Thymus (tissue), 11 donors: ENCODE measurements around the gene GATAD2B. TPM values are rescaled to one million over a fixed set of nuclear protein-coding genes. Genes with fewer than 3 reads are reported as not detected.

Experiments
- DNase-seq, 9 donors: peaks; one replicate each; pipeline ENCODE4 v3.0.0-alpha.2; 2013; ENCODE audit warnings: low spot score in 9 of 9, low read depth in 6 of 9, missing footprints in 1 of 9
- H3K27ac ChIP-seq, 2 donors: one replicate each; pipeline ENCODE4 v1.5.1; 2013; ENCODE audit warnings: control low read depth in 1 of 2, low read depth in 1 of 2, low read length in 1 of 2, mild to moderate bottlenecking in 1 of 2, moderate library complexity in 1 of 2
- H3K27me3 ChIP-seq, 2 donors: one replicate each; pipeline ENCODE4 v1.5.1; 2013; ENCODE audit warnings: low read length in 1 of 2; ENCODE audit not compliant: control insufficient read depth in 2 of 2, insufficient read depth in 1 of 2
- H3K36me3 ChIP-seq, 2 donors: one replicate each; pipeline ENCODE4 v1.5.1; 2013; ENCODE audit warnings: low read length in 1 of 2, mild to moderate bottlenecking in 1 of 2, moderate library complexity in 1 of 2; ENCODE audit not compliant: control insufficient read depth in 2 of 2, insufficient read depth in 2 of 2
- H3K4me1 ChIP-seq, 2 donors: one replicate each; pipeline ENCODE4 v1.5.1; 2013; ENCODE audit warnings: low read length in 2 of 2; ENCODE audit not compliant: control insufficient read depth in 2 of 2, insufficient read depth in 2 of 2
- H3K4me3 ChIP-seq, 2 donors: one replicate each; pipeline ENCODE4 v1.5.1; 2013; ENCODE audit warnings: low read length in 2 of 2, control low read depth in 1 of 2, mild to moderate bottlenecking in 1 of 2
- H3K9me3 ChIP-seq, 2 donors: one replicate each; pipeline ENCODE4 v1.5.1; 2013; ENCODE audit warnings: low read length in 1 of 2, mild to moderate bottlenecking in 1 of 2; ENCODE audit not compliant: control insufficient read depth in 2 of 2, insufficient read depth in 1 of 2
- WGBS: extraction: QIAGEN DNeasy Blood & Tissue Kit; methylation state at CpG from one replicate; pipeline ENCODE4 v1.1.7; 2013; 5-methylcytosine and 5-hydroxymethylcytosine counted together
- polyA plus RNA-seq: library from polyadenylated mRNA; stranded (reverse); fragments of 200-250 nt; gene quantifications from one replicate; pipeline ENCODE4 v1.2.3, GENCODE V29; 2013
- total RNA-seq: library from RNA; stranded (reverse); fragments of 120-200 nt; gene quantifications from one replicate; pipeline ENCODE4 v1.2.4, GENCODE V29; 2013
- donor health status: healthy.

GATAD2B gene
- total and polyA plus RNA-seq, 2 donors: 6.6 to 11.9 TPM

GRCh38 chr1:153944827-153945117 lies 22.0 kb upstream of the GATAD2B start:
- H3K36me3 ChIP-seq: peaks cover 58 to 67% of the 10 kb centered on the region in 2 donors
- peaks cover 11 to 26% of the 10 kb centered on the region in 2 donors for H3K4me1 ChIP-seq

GRCh38 chr1:153944005-153944826 lies 21.4 kb upstream of the GATAD2B start:
- H3K27me3 ChIP-seq: no peaks in the 10 kb centered on the region
- 93% methylated on average over 15 of the region's 15 CpGs for WGBS
- H3K4me1 ChIP-seq: peaks cover 11 to 26% of the 10 kb centered on the region in 2 donors
- H3K9me3 ChIP-seq: no peaks in the 10 kb centered on the region
- DNase-seq: no peak
- H3K27ac ChIP-seq: peak overlapping the region; percentile 32 to 89
- peak overlapping the region; percentile 83 to 92 for H3K4me3 ChIP-seq
- peaks cover 59 to 69% of the 10 kb centered on the region in 2 donors for H3K36me3 ChIP-seq

More at GRCh38 chr1:153944827-153945117, 22.0 kb upstream of the GATAD2B start:
- DNase-seq: no peak
- peak overlapping the region; percentile 87 to 89 for H3K27ac ChIP-seq
- no peaks in the 10 kb centered on the region for H3K27me3 ChIP-seq
- no peaks in the 10 kb centered on the region for H3K9me3 ChIP-seq
- 20% methylated on average over 3 of the region's 3 CpGs for WGBS
- H3K4me3 ChIP-seq: peak overlapping the region; percentile 83 to 92

- Histone ChIP-seq H3K9me3 (no peaks in the 10 kb centered on the region), H3K27ac (no peak overlapping the region), H3K4me3 (no peak overlapping the region), H3K4me1 (peaks cover 11 to 26% of the 10 kb centered on the region in 2 donors), H3K27me3 (no peaks in the 10 kb centered on the region), H3K36me3 (peaks cover 50 to 62% of the 10 kb centered on the region in 2 donors)
- DNase-seq: no peak
- 95% methylated on average over 11 of the region's 11 CpGs for WGBS
Measured at GRCh38 chr1:153942766-153943549, 20.2 kb upstream of the GATAD2B start.

GRCh38 chr1:153941826-153942725 lies 19.3 kb upstream of the GATAD2B start:
- no peak for DNase-seq
- peaks cover 50 to 62% of the 10 kb centered on the region in 2 donors for H3K36me3 ChIP-seq
- 96% methylated on average over 34 of the region's 34 CpGs for WGBS

GRCh38 chr1:153940756-153941155 lies 18.0 kb upstream of the GATAD2B start:
- Histone ChIP-seq H3K27me3 (no peaks in the 10 kb centered on the region), H3K27ac (no peak overlapping the region), H3K9me3 (no peaks in the 10 kb centered on the region), H3K4me1 (peaks cover 11 to 19% of the 10 kb centered on the region in 2 donors), H3K4me3 (no peak overlapping the region), H3K36me3 (peaks cover 63 to 76% of the 10 kb centered on the region in 2 donors)
- DNase-seq: no peak
- over 99% methylated on average over 8 of the region's 8 CpGs for WGBS

More at GRCh38 chr1:153941826-153942725, 19.3 kb upstream of the GATAD2B start:
- Histone ChIP-seq H3K27ac (no peak overlapping the region), H3K27me3 (no peaks in the 10 kb centered on the region), H3K4me1 (peaks cover 11 to 24% of the 10 kb centered on the region in 2 donors), H3K9me3 (no peaks in the 10 kb centered on the region), H3K4me3 (no peak overlapping the region)

GRCh38 chr1:153939476-153939875 lies 16.7 kb upstream of the GATAD2B start:
- H3K27ac ChIP-seq: no peak overlapping the region
- H3K4me3 ChIP-seq: no peak overlapping the region
- 99% methylated on average over 12 of the region's 12 CpGs for WGBS
- H3K27me3 ChIP-seq: no peaks in the 10 kb centered on the region
- peaks cover 73 to 86% of the 10 kb centered on the region in 2 donors for H3K36me3 ChIP-seq
- no peaks in the 10 kb centered on the region for H3K9me3 ChIP-seq
- no peak for DNase-seq
- peaks cover 5 to 8% of the 10 kb centered on the region in 2 donors for H3K4me1 ChIP-seq

GRCh38 chr1:153938996-153939395 lies 16.2 kb upstream of the GATAD2B start:
- no peak for DNase-seq
- H3K36me3 ChIP-seq: peaks cover 77 to 87% of the 10 kb centered on the region in 2 donors
- no peak overlapping the region for H3K4me3 ChIP-seq
- WGBS: over 99% methylated on average over 3 of the region's 3 CpGs
- no peaks in the 10 kb centered on the region for H3K27me3 ChIP-seq
- no peaks in the 10 kb centered on the region for H3K9me3 ChIP-seq
- peaks cover under 1 to 4% of the 10 kb centered on the region in 2 donors for H3K4me1 ChIP-seq
- H3K27ac ChIP-seq: no peak overlapping the region

GRCh38 chr1:153937331-153937730 lies 14.6 kb upstream of the GATAD2B start:
- Histone ChIP-seq H3K9me3 (no peaks in the 10 kb centered on the region), H3K4me3 (no peak overlapping the region), H3K4me1 (no peaks in the 10 kb centered on the region), H3K27ac (no peak overlapping the region), H3K27me3 (no peaks in the 10 kb centered on the region), H3K36me3 (peaks cover 83 to 88% of the 10 kb centered on the region in 2 donors)
- DNase-seq: no peak
- 98% methylated on average over 10 of the region's 10 CpGs for WGBS
